NCI-H1092 (cell line): ENCODE measurements around the gene MAP2K4.

Experiments
- DNase-seq: peaks from one replicate; lab custom pipeline; 2025; lab: John Stamatoyannopoulos, UW

The MAP2K4 gene

DNA sequence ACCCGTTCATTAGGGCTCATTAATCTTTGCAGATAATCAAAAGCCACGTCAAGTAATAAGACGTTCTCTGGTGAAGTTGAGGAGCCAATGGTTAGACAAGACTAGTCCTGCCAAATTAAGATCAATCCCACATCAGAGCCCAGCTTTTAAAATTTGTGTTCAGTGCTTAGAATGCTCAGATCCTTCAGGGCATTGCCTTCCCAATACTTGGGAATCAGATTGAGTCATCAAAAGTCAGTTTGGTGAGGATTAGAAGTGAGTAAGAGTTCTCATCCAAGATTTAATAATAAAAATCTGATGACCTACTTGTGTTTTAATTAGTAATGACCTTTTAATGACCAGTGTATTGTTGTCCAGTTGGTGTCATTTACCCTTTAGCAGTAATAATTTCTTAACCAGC is 19.8 kb downstream of the MAP2K4 start:
- no peak for DNase-seq

DNA sequence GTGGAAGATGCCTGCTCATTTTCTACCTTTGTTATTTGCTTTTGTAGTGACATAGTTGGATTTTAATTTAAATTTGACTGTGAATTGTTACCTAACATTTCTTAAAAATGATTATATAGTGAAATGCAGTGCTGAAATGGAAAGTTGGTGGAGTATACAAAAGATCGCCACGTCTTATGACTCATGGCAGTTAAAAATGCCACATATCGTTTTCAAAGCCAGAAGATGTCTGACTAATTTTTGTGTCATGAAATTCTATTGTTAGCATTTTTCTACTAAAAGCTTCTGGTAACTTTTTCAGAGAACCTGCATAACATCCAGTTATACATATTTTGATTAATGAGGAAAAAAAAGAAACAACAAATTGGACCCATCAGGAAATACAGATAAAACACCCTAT is 20.6 kb downstream of the MAP2K4 start:
- no peak for DNase-seq

DNA sequence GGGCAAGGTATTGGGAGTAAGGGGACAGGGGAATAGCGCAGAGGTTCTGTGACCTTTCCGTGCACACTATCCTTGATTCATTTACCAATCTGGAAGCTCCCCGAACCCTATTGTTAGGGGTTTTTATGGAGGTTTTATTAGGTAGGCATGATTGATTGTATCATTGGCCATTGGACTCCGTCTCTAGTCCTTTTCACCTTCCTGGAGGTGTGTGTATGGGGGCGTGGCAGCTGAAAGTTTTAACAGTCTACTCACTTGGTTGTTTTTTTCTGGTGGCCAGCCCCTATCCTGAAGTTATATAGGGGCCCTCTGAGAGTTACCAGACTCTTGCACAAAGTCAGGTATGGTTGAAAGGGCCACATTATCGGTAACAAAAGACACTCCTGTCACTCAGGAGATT is 23.0 kb downstream of the MAP2K4 start:
- DNase-seq: no peak

DNA sequence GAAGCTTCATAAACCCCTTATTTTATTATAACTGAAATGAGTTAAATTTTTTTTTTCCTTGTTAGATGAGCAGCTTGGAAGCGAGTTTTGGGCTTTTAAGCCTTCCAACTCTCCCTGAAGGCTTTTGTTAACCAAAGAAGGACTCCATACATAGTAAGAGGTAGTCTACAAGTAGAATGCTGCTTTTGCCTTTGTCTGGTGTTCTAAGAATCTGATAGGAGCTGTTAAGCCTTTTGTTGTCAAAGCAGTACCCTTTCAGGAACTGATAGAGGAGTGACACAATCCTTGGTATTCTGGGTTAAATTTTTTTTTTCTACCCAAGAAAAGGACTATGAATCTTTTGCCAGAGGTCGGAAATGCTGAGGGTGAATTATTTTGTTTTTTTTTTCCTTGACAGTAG is 26.1 kb downstream of the MAP2K4 start:
- DNase-seq: no peak

DNA sequence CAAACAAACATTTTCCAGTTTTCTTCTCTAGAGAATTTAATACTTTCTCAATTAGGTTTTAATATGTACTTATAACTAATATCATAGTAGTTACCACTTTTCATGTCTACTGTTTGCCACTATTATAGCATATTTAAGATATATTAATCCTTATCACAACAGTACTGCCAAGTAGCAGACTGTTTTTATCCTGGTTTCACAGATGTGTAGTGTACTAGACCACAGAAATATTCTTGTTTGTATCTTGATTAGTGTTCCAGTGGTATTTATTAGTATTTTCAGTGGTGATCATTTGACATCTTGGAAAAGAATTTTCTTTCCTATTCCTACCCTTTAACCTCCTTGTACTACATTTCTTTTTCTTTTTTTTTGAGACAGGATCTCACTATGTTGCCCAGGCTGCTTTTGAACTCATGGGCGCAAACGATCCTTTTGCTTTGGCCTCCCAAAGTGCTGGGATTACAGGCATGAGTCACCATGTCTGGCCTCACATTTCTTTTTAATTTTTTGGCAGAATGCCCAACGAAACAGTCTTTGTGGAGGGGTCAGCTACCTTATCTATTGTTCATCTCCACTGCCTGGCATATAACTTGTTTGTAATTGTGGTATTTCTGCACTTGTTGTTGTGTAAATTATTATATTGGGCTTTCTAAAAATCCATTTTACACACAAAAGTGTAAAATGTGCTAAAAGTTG is 27.2 kb downstream of the MAP2K4 start:
- no peak for DNase-seq

DNA sequence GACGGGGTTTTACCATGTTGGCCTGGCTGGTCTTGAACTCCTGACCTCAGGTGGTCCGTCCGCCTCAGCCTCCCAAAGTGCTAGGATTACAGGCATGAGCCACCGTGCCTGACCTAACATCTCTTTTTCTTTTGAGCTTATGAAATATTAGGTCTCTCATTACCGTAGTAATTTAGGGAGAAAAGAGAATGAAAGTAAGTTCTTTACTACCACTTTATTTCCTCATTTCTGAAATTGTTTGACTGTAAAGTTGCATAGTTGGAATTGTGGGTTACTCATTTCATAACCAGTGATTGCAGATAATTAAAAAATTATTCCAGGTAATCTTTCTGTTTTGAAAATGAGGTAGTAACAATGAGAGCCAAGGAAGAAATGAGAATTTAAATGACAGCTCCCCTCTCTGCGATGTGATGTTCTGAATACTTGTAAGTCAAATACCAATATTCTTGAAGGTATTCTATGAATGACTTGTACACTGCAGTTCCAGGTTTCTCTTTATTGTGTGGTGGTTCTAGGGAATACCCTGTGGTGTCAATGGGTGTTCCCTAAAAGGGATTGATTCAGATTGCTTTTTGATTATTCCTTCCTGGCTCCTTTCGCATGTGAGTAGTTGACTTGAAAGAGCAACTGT is 28.3 kb downstream of the MAP2K4 start:
- DNase-seq: no peak

DNA sequence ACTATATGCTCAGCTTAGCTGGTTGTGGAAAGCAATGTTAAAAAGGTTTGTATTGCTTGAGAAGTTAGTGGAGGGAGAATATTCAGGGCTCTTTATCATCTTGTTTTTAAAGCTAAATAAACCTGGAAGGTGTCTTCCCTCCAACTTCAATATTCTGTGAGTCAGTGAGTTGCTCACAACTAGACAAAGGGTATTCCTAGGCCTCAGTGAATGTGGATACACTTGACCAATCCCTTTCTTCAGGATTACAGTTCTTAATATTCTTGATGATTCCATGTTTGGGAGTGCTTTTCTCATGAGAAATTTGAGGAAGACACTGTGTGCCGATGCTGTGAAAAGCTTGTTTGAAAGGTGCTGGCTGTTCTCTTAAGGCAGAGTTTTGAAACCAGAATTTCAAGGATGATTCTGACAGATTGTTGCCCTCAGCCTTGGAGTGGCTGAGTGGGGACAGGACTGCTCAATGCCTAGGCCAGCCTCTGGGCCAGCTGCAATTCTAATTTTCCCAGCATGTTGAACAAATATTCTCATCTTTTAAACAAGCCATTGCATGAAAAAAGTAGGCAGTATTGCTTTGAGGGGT is 30.1 kb downstream of the MAP2K4 start:
- no peak for DNase-seq

DNA sequence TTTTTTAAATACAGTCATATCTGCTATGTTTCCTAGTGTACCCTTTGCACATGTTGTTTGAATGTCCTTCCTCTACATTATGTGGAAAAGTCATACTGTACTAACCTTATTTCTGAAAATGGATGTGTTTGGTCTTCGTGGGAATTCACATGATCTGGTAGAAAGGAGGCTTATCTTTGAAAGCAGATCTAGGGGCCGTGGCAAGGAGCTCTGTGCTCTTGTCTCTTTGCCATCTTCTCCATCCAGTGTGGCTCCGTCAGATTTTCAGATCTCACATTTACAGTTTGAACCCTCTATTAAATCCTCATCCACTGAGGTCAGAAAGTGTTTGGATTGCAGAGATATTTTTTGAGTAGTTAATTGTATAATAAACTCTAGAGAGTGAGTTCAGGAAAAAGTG is 32.9 kb downstream of the MAP2K4 start:
- DNase-seq: no peak

DNA sequence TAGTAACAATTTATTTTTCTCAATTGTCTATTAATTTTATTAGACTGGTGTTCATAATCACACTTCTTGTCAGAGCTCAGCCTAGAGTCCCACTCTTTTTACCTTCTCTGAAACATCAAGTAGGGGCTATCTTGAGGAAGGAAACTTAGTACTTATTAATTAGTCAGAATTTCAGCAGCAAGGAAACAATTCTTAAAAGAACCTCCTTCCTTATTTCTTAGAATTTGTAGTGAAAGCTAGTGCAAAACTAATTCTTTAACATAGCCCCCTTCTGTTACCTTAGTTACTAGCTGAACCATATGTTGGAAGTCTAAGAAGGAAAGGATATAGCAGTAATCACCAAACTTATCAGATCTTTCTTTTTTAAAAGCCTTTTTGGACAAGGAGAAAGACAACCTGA is 35.2 kb downstream of the MAP2K4 start:
- DNase-seq: no peak

DNA sequence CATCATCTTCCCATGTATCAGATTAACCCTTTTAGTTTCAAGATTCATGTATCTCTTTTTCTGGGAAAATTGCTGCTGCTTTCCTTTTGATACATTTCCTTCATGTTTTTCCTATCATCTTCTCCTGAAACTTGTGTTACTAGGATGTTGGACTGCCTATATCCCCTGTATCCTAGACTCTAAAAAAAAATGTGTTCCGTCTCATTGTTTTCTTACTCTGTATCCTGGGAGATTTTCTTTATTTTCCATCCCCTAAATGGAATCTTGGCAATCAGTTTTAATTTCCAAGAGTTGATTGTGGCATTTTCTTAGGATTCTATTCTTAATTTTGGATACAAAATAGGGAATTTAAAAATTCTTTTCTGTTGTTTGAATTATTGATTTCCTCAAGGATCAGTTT is 36.8 kb downstream of the MAP2K4 start:
- no peak for DNase-seq

DNA sequence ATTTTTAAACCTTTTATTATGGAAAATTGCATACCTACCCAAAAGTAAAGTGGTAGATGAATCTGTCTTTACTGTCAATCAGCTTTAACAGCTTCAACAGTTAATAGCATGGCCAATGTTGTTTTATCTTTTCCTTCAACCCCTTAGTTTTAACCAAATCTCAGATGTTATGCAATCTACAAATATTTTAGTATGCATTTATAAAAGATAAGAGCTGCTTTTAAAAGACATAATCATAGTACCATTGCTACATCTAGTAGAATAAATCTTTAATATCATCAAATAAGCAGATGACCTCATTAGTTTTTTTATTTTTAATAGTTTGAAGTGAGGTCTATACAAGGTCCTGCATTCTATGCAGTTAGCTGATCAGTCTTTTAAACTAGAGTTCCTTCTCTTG is 37.9 kb downstream of the MAP2K4 start:
- DNase-seq: no peak

DNA sequence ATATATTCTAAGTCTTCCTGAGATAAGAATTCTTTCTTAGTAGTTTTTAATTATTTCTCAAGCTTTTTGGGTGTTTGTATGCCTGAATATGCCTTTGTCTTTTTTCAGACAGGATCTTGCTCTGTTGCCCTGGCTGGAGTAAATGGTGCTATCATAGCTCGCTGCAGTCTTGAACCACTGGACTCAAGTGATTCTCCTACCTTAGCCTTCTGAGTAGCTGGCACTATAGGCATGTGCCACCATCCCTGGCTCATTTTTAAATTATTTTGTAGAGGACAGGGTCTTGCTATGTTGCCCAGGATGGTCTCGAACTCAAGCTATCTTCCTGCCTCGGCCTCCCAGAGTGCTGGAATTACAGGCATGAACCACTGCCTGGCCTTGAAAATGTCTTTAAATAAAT is 41.6 kb downstream of the MAP2K4 start:
- DNase-seq: no peak

DNA sequence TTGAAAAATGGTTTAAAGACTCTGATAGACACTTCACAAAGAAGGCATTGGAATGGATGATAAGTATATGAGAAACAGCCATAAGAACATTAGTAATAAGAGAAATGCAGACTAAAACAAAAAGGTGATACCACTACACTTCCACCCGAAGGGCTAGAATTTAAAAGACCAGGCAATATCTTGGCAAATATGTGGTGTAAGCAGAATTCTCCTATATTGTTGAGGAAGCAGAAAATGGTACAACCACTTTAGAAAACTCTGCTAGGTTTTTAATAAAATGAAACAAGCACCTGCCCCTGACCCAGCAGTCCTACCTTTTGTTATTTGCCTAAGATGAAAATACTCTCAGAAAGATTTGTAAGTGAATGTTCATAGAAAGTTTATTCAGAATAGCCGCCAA is 43.7 kb downstream of the MAP2K4 start:
- DNase-seq: no peak

DNA sequence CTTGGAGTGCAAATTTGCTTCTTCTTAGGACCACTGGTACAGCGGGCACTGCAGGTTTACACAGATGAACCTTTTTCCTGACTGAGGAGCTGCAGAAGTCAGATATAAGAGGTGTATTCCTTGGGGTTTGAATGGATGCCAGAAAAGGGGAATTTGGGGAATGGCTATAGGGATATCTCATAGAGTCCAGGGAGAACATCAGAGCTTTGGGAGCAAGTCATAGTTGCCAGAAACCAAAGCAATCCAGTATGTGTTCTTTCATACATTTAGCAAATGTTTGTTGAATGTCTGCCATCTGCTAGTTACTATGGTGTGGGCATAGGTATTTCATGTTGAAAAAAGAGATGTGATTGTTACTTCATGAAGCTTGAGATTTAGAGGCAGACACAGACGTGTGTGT is 46.8 kb downstream of the MAP2K4 start:
- DNase-seq: no peak

DNA sequence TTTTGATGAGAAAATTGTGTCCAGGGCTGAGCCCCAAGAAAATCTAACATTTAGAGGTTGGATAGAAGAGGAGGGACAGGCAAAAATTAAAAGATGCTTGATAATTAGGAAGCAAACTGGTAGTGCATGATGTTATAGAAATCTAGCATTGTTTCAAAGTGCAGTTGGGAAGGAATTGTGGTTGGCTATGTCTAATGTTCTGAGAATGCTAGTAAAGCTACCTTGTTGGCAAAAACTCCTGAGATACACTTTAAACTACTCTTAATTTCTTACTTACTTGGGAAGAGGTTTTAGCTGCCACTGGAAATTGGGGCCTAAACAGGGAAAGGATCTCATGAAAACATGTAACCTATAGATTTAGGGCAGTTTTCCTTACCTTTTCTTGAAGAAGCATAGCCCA is 48.3 kb downstream of the MAP2K4 start:
- DNase-seq: no peak

DNA sequence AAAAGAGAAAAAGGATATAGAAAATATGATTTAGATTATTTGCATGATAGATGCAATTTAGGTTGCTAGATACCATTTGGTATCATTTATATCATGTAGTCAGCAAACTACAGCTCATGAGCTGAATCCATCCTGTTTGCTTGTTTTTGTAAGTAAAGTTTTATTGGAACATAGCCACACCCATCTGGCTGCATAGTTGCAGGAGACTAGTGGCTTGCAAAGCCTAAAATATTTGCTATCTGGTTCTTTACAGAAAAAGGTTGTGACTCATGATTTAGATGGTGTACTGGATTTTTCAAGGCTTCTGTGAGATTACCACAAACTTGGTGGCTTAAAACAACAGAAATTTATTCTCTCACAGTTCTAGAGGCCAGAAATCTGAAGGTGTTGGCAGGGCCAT is 49.9 kb downstream of the MAP2K4 start:
- DNase-seq: no peak

DNA sequence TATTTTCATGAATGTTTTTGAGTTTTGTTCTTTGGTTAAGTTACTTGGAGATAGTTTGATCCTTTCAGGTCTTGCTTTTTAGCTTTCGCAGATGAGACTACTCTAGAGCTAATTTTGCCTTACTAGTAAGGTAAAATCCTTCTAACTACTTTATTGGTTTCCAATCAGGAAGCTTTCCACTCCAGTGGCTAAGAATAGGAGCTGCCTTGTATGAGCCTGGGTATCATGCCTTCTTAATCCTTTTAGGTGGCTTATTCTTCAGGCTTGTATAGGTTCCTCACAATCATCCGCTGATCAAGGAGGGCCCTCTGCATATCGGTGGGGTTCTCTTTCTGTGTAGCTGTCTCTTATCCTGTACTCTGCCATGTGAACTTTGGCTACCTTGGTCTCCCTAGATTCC is 53.7 kb downstream of the MAP2K4 start:
- DNase-seq: no peak

DNA sequence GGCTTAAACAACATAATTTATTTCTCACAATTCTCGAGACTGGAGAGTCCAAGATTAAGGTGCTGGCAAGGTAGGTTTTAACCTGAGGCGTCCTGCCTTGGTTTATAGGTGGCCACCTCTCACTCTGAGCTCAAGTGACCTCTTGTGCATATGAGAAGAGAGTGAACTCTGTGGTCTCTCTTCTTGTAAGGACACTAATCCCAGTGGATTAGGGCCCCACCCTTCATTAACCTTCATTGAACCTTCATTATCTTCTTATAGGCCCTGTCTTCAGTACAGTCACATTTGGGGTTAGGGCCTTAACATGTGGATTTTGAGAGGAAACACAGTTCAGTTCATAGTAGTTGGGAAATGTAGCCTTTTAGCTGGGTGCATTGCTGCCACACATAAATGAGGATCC is 57.1 kb downstream of the MAP2K4 start:
- no peak for DNase-seq

DNA sequence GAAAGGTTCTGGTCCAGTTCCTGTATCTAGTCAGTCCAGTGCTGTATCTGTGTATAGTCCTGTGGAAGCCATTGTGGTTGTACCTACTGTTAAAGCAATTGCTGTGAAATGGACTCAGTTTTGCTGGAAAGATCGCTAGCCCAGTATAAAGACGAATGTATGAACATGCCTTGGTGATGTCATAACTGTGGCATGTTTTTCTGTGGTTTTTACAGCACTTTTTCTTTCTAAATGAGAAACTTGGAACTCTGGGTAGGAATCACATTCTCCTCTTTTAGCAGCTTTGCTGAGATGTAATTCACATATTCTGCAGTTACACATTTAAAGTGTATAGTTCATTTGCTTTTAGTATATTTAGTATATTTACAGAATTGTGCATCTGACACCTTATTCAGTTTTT is 58.1 kb downstream of the MAP2K4 start:
- DNase-seq: no peak

DNA sequence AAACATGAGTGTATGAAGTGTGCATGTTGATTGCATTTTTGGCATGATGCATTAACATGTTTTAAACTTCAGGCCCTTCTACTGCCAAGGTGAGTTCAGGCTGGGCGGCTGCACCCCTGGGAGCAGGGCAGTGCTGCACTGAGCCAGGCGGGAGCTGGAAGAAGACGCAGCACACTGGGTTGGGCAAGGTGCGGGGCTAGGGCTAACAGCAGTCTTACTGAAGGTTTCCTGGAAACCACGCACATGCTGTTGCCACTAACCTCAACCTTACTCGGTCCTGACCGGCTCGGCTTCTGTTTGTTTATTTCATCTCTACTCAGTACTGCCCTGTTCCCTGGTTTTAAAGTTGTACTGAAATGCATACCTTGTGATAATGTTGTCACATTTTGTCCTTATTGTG is 61.0 kb downstream of the MAP2K4 start:
- no peak for DNase-seq

DNA sequence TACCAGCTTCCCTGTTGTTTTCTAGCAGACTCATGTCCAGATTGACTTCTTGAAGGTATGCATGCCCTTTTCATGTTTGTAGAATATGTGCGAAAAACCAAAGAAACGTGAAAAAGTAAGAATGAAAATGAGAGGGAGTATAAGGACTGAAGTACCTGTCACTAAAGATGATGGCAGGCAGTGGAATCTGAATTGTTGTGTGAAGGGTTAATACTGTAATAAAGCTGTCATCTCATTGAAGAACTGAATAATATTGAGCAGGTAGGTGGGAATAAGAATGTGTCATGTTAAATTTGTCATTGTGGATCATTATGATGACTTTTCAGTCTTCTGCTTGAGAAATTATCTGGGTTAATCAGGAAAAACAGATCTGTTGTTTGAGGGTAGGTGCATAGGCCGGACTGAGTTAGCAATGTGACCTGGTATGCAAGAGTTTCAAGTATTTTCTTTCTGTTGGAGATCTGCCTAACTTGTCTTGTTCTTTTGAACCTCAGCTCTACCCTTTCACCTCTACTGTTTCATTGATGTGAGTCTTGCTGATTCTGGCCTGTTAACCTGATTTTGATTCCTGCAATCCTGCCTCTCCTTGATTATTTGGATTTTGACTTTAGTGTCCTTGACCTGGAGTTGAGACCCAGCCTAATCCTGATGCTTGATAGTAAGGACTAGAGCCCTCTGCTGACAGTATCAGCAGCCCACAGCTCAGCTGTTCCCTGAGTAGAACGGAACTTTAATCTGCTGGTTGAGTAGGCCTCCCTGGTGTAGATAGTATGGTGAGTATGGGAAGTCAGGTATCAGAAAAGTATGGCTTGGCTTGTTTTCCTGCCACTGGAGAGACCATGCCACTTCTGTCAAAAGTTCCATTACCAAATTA is 64.6 kb downstream of the MAP2K4 start:
- no peak for DNase-seq

DNA sequence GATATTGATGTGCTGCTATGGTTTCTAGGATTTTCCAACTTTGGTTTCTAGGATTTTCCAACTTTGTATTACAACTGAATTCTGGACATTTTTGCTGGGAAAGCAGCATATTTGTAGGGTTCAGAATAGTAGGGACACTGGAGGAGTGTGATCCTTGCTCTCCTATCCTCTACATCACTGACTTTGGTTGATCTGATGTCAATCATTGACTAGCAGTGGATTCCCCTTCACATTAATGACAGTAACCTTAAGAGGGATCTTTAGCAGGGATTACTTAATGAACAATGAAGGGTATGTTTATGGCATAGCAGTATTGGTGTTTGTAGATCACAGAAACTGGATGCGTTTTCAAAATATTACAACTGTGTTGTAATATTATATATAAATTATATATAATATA is 67.4 kb downstream of the MAP2K4 start:
- no peak for DNase-seq

DNA sequence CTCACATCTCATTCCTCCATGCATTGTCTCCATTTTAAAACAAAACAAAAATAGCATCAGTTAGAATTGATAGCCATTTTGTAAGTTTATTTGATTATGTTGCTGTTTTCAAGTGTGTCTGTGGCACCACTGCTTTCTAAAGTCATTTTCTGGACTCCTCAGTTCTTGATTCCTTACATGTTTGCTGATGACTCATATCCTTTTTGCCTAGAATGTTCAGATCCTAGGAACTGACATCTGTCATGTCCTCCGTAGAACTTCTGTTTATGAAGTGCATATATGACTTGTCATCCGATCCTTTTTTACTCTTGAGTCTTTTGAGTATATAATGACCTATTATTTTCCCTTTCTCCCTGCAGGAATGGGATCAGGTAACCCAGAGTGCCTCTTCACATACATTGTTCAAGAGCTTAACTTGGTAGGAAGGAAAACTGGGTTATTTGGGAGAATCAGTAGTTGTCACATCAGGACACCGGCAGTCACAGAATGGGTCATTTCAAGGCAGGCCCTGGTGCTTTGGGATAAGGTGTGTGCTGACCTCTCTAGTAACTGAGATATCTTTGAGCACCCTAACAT is 69.2 kb downstream of the MAP2K4 start:
- no peak for DNase-seq
